D341Med (cell line): ENCODE results near the gene PTPN14.

Source experiments
- DNase-seq: peaks from one replicate; pipeline ENCODE4 v3.0.0; 2012; ENCODE audit warnings: low spot score

PTPN14 gene

DNA sequence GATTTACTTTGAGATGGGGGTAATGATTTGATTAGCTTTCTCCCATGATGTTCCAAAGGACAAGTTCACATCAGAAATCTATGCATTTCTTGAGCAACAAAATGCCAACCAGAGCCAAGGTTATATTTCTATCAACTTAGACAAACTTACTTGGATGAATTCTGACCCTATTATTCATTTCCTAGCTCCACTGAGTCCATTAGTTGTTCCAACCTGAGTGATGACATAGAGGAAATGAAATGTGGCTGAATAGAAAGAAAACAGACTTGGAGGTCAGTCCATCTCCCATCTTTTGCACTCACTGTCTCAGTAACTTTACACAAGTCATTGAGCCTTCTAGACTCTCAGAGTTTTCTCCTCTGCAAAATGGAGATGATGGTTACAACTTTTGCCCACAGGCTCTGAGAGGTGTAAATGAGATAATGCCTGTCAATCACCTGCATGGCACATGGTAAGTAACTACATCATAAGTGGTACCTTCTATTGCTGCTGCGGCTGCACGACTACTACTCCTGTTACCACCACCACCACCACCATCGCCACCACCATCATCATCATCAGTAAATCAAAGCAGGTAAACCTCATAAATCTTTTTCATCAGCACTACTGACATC is 98.2 kb downstream of the PTPN14 start:
- DNase-seq, result no peak

DNA sequence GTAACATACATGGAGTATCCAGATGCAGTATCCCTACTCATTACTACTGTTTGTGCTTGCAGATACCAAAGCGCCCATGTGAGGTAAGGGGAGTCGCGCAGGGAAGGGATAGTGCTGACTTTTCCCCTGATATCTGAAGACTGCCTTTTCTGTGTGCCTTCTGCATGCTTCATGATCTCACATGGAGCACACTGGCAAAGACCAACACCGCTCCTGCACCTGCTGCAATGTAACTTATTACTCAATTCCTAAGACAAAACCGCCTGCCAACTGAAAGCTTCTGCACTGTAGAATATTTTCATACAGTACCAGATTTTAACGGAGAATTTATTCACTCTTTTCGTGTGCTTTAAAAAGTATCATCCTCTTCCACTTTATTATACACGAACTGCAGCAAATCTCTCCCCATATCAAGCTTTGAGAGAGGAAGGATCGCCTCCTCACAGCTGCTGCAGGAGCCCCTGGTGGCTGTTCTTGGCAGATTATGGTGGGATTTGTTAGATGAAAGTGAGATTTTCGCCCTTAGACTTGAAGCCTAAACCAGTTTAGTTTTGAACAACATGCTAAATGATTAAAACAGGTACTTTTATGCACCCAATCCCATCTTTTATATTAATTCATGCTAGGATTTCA is 99.1 kb downstream of the PTPN14 start:
- peak; percentile 55 for DNase-seq

DNA sequence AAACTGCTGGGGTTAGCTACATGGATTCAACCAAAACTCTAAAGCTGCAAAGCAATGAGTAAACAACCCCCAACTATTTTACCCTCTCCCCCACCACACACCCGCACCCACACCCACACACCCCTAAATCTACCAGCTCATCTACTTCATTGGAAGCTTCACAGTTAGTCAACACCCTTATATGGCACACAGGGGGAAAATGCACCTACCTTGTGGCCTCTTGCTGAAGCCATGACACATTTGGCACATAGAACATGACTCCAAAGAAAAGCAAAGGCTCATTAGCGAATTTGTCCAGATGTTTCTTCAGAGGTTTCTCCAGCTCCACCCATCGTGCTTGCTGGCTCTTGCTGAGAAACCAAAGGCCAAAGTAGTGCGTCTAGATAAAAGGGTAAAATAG is 99.8 kb downstream of the PTPN14 start:
- no peak for DNase-seq

DNA sequence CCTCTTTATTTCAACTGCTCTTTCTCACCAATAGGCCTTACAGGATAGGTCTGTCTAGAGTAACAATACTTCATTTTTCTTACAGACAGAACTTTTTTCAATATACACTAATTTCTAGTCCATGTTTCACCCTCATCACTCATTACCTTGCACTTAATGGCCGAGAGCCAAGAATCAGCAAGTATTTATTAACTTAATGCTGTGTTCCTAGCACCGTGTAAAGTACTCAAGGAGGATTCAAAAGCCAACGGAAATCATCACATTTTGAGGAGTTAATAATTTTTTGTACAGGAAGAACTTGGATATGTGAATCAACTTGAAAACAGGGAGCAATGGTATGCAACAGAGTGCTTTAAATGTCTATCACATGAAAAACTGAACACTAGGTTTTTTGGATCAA is 102.0 kb downstream of the PTPN14 start:
- DNase-seq, result no peak

DNA sequence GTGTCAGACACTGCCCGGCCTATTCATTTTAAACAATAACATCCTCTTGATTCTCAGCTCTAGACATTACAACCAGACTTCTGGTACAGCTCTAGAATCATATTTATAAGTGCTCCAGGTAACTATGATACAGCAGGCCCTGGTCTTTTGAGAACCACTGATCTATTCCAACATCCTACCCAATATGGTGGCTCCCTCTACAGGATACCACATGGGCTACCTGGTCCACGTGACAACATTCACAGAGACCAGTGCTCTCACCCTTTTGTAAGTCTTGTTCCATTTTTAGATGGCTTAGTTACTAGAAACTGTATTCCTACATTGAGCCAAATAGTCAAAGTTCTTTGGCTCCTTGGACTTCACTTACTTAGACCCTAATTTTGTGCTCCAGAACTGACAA is 102.9 kb downstream of the PTPN14 start:
- no peak for DNase-seq

DNA sequence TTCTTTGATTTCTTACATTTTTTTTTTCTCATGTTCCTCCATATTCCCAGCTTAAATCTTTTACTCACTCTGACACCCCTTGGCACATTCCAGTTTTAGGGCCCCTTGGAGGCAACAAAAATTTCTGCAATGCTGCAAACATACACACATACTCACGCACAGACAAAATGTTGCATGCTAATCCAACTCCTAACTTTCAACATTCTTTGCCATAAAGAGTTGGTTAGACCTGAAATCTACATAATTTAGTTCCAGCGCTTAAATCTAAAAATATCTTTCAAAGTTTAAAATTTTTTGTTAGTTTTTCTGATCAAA is 103.9 kb downstream of the PTPN14 start:
- no peak for DNase-seq

DNA sequence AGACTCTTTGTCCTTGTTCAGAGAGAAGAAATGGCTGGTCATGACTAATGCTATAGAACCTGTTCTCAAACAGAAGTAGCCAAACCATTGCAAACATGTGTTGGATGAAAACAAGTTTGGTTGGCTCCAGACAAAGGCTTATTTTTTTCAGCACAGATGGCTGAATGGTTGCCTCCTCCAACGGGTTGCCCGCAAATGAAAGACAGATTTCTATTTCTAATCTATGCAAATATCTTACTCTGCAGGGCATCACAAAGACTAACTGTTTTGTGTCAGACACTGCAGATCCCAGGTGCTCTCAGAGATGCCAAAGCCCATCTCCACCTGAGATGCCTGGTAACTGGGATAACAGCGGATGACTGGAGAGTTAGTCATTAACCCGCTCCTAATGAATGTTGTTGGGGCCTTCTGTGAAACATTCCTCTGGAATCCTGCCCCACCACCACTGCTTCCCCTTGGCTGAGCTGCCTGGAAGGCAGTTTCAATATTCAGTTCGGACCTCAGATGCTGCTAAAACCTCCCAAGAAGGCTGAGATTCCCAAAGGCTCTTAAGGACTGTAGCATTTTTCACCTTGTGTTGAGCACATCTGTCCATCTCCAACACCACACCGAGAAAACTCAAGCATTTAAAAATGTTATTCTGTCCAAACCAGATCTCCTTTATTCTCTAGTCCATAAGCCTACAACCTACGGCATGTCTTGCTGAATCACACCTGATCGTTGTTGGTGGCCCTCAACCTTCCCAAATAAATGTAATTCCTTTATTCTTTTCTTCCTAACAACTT is 104.4 kb downstream of the PTPN14 start:
- DNase-seq, result peak; percentile 48

DNA sequence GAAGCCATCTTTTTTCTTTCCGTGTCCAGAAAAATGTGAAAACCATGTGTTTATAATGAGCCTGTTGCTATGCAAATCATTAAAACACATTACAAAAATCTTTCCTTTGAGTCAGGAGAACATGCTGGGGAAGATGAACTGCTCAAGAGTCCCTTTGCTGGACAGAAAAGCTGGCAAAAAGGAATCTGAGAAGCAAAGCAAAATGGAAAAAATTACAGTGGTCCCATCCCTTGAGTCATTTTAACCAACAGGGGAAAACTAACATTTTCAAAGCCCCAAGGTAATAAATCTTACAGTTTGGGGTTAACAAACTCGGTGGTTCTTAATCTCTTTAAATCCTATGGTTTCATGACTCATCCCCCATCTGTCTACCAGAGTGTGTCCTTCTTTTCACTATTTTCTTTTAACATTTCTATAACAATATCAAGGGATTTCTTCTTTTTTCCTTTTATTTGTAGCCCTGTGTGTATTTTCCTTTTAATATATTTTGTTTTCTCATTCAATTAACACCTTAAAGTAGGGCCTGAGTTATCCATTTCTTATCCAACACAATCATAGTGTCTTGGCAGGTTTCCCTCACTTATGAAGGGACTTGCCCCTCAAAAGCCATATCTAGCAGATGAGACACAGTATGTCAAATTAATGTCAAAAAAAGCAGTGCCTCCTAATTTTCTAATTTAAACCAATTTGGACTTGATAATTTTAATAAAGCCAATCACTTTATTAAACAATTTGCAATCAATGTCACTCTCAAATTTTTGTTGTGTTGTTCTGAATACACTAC is 105.4 kb downstream of the PTPN14 start:
- DNase-seq, result peak; percentile 40

DNA sequence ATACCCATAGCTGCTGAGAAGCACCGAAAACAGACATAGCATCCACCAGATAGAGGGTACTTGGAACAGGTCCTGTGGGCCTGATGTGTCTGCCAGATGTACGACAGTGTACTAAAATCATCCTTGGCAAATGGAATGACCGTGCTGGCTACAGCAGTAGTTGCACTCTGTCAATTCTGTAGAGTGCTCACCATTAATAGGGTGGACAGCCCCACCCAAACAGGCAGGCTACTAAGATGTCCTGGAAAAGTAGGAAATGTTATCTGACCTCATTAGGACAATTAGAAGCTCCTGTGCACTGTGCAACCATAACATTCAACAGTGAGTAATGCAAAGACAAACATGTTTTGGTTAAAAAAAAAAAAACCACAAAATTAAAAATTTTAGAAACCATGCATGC is 106.2 kb downstream of the PTPN14 start:
- no peak for DNase-seq

DNA sequence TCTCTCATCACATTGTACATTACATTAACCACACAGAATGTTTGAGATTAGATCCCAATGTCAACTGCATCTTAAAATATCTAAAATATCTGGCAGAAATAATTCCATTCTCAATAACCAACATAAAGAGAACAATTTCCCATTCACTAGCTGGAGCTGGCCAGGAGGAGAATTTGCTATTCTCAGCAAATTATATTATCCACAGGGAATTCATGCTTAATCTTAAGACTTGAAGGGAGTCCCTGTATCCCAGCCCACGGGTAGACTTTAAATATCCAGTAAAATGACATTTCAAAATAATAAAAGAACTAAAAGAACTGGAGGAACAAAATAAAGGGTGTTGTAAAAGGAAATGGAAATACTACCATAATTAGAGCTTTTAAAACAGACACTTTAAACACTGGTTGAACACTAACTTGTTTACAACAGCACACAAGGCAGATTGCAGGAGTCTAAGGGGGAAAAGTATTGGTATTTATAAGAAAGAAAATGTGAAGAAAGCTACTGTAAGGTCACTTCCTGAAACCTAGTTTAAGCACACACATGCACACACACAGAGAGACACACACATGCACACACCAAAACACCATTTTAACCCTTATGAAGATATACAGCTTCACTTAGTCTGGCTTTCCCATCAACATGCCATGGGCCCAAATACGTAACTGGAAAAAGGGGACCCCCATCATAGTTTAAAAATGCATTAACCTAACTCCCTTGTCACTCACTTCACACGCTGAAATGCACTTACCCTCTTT is 107.0 kb downstream of the PTPN14 start:
- DNase-seq, result no peak

DNA sequence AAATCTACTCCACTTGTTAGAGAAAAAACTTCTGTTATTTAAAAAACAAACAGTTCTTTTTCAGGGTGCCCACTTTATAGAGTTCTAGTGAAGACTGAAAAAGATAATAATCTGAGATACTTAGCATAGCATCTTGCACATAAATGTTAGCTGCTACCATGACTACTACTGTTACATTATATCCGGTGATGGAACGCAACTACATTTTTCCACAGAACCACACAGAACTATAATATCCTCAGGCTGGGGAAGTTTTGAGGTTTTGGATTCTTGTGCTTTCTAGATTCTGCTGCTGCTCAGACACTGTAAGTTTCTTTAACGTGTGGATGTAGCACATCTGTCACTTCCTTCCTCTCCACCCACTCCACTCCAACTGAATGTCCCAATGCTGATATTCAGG is 110.3 kb downstream of the PTPN14 start:
- DNase-seq, result no peak

DNA sequence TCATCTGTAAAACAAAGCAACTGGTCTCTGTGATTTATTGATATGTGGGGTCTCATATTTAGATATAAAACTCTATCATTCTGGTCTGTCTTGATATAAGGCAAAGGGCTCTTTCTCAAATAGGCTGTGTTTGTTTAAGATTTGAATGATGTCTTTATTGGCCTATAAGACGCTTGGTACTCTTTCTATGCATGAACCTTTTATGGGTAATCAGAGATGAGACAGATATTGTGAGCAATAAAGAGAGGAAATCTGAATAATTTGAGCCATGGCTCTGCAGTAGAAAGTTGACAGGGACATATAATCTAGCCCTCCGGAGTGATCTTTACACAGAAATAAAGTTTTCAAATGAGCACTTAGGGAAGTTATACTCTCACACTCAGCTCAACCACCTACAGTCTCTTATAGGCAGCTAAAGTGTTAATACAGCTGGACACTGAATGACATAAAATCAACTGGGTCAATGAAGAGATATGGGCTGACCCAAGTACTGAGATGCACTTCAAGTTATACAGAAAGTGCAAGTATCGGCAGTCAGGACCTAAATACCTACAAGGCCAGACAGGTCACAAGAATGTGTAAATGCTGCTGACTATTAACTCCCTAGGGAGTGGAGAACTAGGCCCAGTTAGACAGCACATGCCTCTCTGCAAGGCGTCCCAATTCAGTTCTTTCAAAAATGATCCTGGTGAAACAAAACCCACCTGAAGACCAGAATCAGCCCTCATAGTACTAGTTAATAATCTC is 111.0 kb downstream of the PTPN14 start:
- no peak for DNase-seq

DNA sequence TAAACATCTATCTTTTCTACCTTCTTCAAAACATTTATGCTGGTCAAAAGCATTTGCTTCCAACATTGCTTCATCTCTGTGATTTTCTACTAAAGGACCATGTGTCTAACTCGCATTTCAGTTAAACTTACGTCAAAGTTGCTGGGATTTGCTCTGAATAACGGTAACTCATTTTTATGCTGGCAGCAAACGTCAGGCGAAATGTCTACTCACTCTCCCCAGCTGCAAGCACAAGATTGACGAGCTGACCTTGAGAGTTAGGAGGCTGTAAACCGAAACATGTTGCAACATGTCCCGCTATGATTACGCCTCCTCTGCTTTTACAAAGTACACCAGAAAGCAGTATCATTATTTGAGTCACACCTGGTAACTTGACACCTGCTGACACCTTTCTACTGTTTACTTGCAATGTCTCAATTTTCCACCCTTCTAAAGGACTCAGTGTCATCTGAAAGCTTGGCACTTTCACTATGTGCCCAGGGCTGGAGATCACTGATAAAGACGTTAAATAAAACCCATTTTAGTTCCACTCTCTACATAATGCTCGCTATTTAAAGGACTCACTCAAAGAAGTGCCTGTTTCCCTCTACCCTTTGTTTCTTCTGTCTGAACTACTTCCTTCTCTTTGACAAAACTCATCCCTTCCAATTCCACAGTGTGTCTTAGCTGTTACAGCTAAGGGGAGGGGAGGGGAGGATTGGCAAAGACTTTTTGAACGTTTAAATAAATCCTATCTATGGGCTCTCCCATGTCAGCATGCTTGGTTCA is 111.9 kb downstream of the PTPN14 start:
- no peak for DNase-seq

DNA sequence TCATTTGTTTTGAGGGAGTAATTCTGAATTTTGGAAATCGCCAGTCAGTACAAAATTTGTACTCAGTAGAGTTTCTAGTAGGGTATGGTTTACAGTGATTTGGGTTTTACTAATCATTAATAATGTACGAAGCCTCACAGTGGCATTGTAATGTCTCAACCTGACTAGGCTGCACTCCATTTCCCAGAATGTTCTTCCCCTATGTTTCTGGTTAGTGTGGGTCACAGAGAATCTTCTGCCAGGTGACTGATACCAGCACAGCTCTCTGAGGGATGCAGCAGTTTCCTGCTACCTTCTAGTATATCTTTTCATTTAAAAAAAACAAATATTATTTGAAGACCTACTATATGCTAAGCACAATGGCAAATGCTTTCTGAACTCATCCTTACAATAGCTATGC is 112.9 kb downstream of the PTPN14 start:
- DNase-seq, result no peak

DNA sequence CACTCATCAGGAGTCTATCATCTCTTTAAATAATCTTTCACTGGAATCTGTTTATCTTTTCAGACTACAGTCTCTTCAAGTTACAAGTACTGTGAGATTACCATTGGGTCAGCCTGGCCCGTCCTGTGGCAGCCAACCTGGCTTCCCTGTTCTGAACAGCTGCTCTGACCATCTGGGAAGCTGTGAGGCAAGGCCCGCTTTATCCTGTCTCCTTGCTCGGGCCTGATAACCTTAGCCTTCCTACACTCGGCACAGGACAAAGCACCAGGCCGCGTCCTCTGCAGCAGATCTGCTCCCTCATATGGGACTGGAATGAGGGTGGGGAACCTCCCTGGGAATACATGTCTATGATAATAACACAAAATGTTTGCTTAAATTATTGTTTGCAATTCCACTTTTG is 113.3 kb downstream of the PTPN14 start:
- DNase-seq, result peak; percentile 47

DNA sequence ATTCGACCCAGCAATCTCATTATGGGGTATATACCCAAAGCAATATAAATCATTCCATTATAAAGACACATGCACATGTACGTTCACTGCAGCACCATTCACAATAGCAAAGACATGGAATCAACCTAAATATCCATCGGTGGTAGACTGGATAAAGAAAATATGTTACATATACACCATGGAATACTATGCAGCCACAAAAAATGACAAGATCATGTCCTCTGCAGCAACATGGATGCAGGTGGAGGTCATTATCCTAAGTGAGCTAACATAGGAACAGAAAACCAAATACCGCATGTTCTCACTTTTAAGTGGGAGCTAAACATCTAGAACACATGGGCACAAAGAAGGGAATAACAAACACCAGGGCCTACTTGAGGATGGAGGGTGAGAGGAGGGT is 115.5 kb downstream of the PTPN14 start:
- DNase-seq, result no peak

DNA sequence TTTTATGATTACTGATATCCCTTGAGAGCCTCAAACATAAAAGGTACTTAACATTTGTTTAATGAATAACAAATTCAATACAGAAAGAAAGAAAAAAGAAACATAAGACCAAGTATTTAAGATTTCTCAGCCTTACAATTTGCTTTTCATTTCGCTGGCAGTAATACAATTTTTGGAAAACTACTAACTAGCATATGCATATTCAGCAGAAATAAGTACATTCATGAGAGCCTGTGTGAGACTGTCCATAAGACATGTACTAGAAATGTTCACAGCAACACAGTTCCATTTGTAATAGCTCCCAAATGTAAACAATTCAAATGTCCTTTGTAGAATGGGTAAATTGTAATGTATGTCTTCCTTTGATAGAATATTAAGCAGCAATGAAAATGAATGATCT is 119.2 kb downstream of the PTPN14 start:
- no peak for DNase-seq

DNA sequence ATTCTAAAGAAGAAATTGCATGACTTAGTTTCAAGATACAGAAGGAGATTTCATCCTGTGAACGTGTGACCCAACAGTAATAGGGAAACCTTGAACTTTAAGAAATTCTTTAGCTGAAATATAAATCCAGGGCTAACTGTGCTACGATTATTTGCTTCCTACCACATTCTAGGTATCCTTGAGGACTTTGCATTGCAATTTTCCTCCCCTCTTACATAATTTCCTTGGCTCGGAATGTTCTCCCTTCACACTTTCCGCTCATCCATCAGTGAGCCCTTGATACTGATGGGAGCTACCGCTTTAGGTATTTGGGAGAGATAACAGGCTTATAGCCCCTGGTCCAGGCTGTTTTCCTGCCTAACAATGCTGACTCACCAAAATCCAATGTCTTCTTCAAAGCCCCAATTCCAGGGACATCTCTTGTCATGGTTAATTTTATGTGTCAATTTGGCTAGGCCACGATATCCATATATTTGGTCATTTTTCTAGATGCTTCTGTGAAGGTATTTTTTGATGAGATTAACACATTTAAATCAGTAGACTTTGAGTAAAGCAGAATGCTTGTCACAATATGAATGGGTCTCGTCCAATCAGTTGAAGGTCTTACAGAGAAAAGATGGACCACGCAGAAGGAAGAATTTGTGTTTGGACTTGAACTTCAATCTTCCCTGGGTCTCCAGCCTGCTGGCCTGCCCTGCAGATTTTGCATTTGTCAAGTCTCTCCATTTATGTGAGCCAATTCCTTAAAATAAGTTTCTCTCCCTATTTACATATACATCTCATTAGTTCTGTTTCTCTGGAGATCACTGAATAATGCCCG is 121.2 kb downstream of the PTPN14 start:
- no peak for DNase-seq

DNA sequence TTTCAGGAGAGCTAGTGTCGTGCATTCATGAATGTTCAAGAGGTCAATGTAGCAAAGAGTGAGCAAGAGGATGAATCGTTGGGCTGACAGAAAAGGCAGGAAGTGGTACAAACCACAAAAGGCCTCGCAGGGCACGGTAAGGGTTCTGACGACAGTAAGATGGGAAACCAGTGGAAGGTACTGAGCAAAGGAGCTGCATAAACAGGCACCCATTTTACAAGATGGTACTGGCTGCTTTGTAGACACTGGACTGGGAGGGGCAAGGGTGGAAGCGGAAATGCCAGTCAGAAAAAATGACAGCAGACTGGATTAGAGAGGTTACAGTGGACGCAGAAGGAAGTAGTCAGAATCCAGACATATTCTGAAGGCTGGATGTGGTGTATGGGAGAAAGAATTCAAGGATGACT is 123.5 kb downstream of the PTPN14 start:
- DNase-seq, result no peak

DNA sequence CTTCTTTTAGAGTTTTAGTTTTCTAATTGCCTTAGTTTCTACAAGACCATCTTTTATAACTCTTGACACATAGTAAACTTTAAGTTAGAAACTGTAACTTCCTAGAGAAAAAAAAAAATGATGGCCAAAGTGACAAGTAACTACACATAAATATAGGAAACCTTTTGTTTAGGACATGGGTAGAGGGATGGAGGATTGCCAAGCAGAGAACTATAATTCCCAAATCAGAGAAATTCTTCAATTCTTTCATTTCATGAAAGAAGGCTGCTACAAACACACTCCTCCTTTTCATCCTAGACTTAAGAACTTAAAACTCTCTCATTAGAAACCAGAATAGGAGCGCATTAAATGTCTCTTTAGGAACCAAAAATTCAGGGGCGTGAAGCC is 125.0 kb downstream of the PTPN14 start:
- DNase-seq, result no peak
